GM23338 (cell line): ENCODE results near the gene OSBPL3. TPM values are rescaled to one million over a fixed set of nuclear protein-coding genes. Genes with fewer than 3 reads are reported as not detected.

Source experiments
- ATAC-seq: fragments of 200-7000 bp; cut with Tn5 transposase; 3 replicates; pipeline ENCODE4 v1.9.1; 2020
- DNase-seq: peaks from one replicate; pipeline ENCODE4 v3.0.0-alpha.2; 2015; ENCODE audit warnings: low spot score
- H2AFZ ChIP-seq: fragments of 200-600 bp; sonication (generic); 2 replicates; pipeline ENCODE4 v1.8.0; 2016; ENCODE audit warnings: antibody characterized with exemption, mild to moderate bottlenecking, moderate library complexity
- H3F3A ChIP-seq: fragments of 200-600 bp; sonication (generic); replicated peaks from 2 replicates; pipeline ENCODE4 v1.8.0; 2017; ENCODE audit warnings: antibody characterized with exemption, mixed run types, low read depth
- H3K27ac ChIP-seq: fragments of 200-600 bp; sonication (generic); 2 replicates; pipeline ENCODE4 v1.6.1; 2016; ENCODE audit warnings: low read depth
- H3K27me3 ChIP-seq: fragments of 200-600 bp; sonication (generic); 2 replicates; pipeline ENCODE4 v1.8.0; 2016; ENCODE audit warnings: mild to moderate bottlenecking, mixed run types, moderate library complexity; ENCODE audit not compliant: insufficient read depth
- H3K36me3 ChIP-seq: fragments of 200-600 bp; sonication (generic); 2 replicates; pipeline ENCODE4 v1.8.0; 2016; ENCODE audit warnings: mild to moderate bottlenecking; ENCODE audit not compliant: insufficient read depth
- H3K4me1 ChIP-seq: fragments of 200-600 bp; sonication (generic); 2 replicates; pipeline ENCODE4 v1.8.0; 2016; ENCODE audit warnings: mild to moderate bottlenecking, moderate library complexity; ENCODE audit not compliant: insufficient read depth
- H3K4me2 ChIP-seq: fragments of 200-600 bp; sonication (generic); 2 replicates; pipeline ENCODE4 v1.7.1; 2017; ENCODE audit warnings: mixed run types
- H3K4me3 ChIP-seq: fragments of 200-600 bp; sonication (generic); 2 replicates; pipeline ENCODE4 v1.6.1; 2016; ENCODE audit warnings: mixed run types
- H3K79me2 ChIP-seq: fragments of 200-600 bp; sonication (generic); replicated peaks from 2 replicates; pipeline ENCODE4 v1.8.0; 2017; ENCODE audit warnings: mild to moderate bottlenecking; ENCODE audit not compliant: insufficient read depth
- H3K9me2 ChIP-seq: fragments of 200-600 bp; sonication (generic); 2 replicates; pipeline ENCODE4 v1.8.0; 2017; ENCODE audit not compliant: insufficient read depth
- H4K20me1 ChIP-seq: fragments of 200-600 bp; sonication (generic); replicated peaks from 2 replicates; pipeline ENCODE4 v1.8.0; 2017; ENCODE audit warnings: mild to moderate bottlenecking; ENCODE audit not compliant: insufficient read depth
- H3K27ac Mint-ChIP-seq: 2 replicates; pipeline ENCODE4 v1.8.0; 2020; ENCODE audit warnings: inconsistent platforms, mild to moderate bottlenecking, moderate library complexity, mixed read lengths
- H3K27me3 Mint-ChIP-seq: 3 replicates; pipeline ENCODE4 v1.8.0; 2022; ENCODE audit warnings: low read depth, mild to moderate bottlenecking, moderate library complexity, mixed read lengths, inconsistent platforms; ENCODE audit not compliant: insufficient read depth, poor library complexity
- H3K36me3 Mint-ChIP-seq: 3 replicates; pipeline ENCODE4 v1.8.0; 2021; ENCODE audit warnings: low read depth, mild to moderate bottlenecking, inconsistent platforms, moderate library complexity, mixed read lengths
- H3K4me1 Mint-ChIP-seq: 3 replicates; pipeline ENCODE4 v1.8.0; 2020; ENCODE audit warnings: mild to moderate bottlenecking, inconsistent platforms, mixed read lengths
- H3K4me3 Mint-ChIP-seq: 3 replicates; pipeline ENCODE4 v1.8.0; 2021; ENCODE audit warnings: moderate library complexity, mild to moderate bottlenecking, inconsistent platforms, mixed read lengths
- H3K9me3 Mint-ChIP-seq: 3 replicates; pipeline ENCODE4 v1.8.0; 2020; ENCODE audit warnings: moderate library complexity, mild to moderate bottlenecking, inconsistent platforms, mixed read lengths
- CREB1 ChIP-seq: fragments of 250-450 bp; sonication (Bioruptor Pico); IDR thresholded peaks from 2 replicates; pipeline ENCODE4 v1.5.0; 2020; ENCODE audit warnings: low read depth, mild to moderate bottlenecking, moderate library complexity
- CTCF ChIP-seq, 2 experiments: fragments of 200-600 bp in 1 of 2; sonication (generic) in 1 of 2; conservative IDR thresholded peaks; 2 replicates each; pipeline versions ENCODE4 v1.5.1 to v1.6.1; 2016 to 2017; ENCODE audit warnings: antibody characterized with exemption in 2 of 2, low read depth in 2 of 2, mild to moderate bottlenecking in 2 of 2, moderate library complexity in 1 of 2
- ETS1 ChIP-seq: IDR thresholded peaks from 2 replicates; pipeline ENCODE4 v1.6.1; 2016; ENCODE audit warnings: antibody characterized with exemption
- EZH2 ChIP-seq: fragments of 200-600 bp; sonication (generic); IDR thresholded peaks from one replicate; pipeline ENCODE4 v1.8.0; 2017; ENCODE audit warnings: antibody characterized with exemption, mild to moderate bottlenecking, low read depth; ENCODE audit not compliant: unreplicated experiment
- EZH2phosphoT487 ChIP-seq: fragments of 200-600 bp; sonication (generic); IDR thresholded peaks from one replicate; pipeline ENCODE4 v1.8.1; 2018; ENCODE audit warnings: antibody characterized with exemption; ENCODE audit not compliant: unreplicated experiment
- JUNB ChIP-seq: IDR thresholded peaks from one replicate; pipeline ENCODE4 v1.6.1; 2016; ENCODE audit warnings: antibody characterized with exemption; ENCODE audit not compliant: unreplicated experiment
- NANOG ChIP-seq: IDR thresholded peaks from 2 replicates; pipeline ENCODE4 v1.6.1; 2016; ENCODE audit warnings: antibody characterized with exemption, borderline replicate concordance
- POLR2AphosphoS5 ChIP-seq: IDR thresholded peaks from 2 replicates; pipeline ENCODE4 v1.6.1; 2016; ENCODE audit warnings: antibody characterized with exemption, low read depth
- STAT1 ChIP-seq: IDR thresholded peaks from one replicate; pipeline ENCODE4 v1.6.1; 2016; ENCODE audit warnings: antibody characterized with exemption; ENCODE audit not compliant: unreplicated experiment
- ZNF114 ChIP-seq: fragments of 250-450 bp; sonication (Bioruptor Pico); IDR thresholded peaks from 2 replicates; pipeline ENCODE4 v1.5.0; 2020; ENCODE audit warnings: mild to moderate bottlenecking, moderate library complexity
- ZNF331 ChIP-seq: fragments of 250-450 bp; sonication (Bioruptor Pico); IDR thresholded peaks from 2 replicates; pipeline ENCODE4 v1.5.0; 2020; ENCODE audit warnings: low read depth, mild to moderate bottlenecking, moderate library complexity
- ZNF462 ChIP-seq: fragments of 250-450 bp; sonication (Bioruptor Pico); IDR thresholded peaks from 2 replicates; pipeline ENCODE4 v1.5.0; 2020; ENCODE audit warnings: mild to moderate bottlenecking, moderate library complexity
- polyA plus RNA-seq: library from polyadenylated mRNA; unstranded; fragments of >200 nt; fragmentation: Nextera tagmentation; extraction: Ambion mirVana; gene quantifications from 2 replicates; pipeline ENCODE4 v1.2.1, GENCODE V29; 2016
- total RNA-seq: library from RNA; depleted of rRNA; stranded (reverse); fragments of >200 nt; shearing (Covaris generic); gene quantifications from 2 replicates; pipeline ENCODE4 v1.2.3, GENCODE V29; 2014
- TF ChIP-seq, protein P1 (sequence below): IDR thresholded peaks from one replicate; pipeline ENCODE4 v1.6.1; 2018; ENCODE audit warnings: antibody characterized with exemption; ENCODE audit not compliant: unreplicated experiment

Gene OSBPL3
- total and polyA plus RNA-seq, 2 experiments from 2014 or later, result 7.2 to 15.7 TPM

- no peak overlapping the region for H3K27ac ChIP-seq
- H3K4me3 ChIP-seq, result no peak overlapping the region
- no peaks in the 10 kb centered on the region for H3K36me3 ChIP-seq
- no peaks in the 10 kb centered on the region for H3K36me3 Mint-ChIP-seq
- DNase-seq (no peak), ATAC-seq (no peak)
- no peak for TF ChIP-seq EZH2phosphoT487
- no peak for TF ChIP-seq STAT1
- TF ChIP-seq CTCF (conservative IDR thresholded peaks at IDR 0.05; ENCODE audit: low read depth in 2 of 2), result no peak
- no peak for TF ChIP-seq ETS1
- TF ChIP-seq ZNF331 (CRISPR knock-in tag), result no peak
- TF ChIP-seq EZH2, result no peak
- TF ChIP-seq NANOG, result no peak
- no peak for TF ChIP-seq POLR2AphosphoS5
- TF ChIP-seq, protein P1, sequence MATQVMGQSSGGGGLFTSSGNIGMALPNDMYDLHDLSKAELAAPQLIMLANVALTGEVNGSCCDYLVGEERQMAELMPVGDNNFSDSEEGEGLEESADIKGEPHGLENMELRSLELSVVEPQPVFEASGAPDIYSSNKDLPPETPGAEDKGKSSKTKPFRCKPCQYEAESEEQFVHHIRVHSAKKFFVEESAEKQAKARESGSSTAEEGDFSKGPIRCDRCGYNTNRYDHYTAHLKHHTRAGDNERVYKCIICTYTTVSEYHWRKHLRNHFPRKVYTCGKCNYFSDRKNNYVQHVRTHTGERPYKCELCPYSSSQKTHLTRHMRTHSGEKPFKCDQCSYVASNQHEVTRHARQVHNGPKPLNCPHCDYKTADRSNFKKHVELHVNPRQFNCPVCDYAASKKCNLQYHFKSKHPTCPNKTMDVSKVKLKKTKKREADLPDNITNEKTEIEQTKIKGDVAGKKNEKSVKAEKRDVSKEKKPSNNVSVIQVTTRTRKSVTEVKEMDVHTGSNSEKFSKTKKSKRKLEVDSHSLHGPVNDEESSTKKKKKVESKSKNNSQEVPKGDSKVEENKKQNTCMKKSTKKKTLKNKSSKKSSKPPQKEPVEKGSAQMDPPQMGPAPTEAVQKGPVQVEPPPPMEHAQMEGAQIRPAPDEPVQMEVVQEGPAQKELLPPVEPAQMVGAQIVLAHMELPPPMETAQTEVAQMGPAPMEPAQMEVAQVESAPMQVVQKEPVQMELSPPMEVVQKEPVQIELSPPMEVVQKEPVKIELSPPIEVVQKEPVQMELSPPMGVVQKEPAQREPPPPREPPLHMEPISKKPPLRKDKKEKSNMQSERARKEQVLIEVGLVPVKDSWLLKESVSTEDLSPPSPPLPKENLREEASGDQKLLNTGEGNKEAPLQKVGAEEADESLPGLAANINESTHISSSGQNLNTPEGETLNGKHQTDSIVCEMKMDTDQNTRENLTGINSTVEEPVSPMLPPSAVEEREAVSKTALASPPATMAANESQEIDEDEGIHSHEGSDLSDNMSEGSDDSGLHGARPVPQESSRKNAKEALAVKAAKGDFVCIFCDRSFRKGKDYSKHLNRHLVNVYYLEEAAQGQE, result no peak
- TF ChIP-seq ZNF462 (CRISPR knock-in tag), result no peak
- TF ChIP-seq CREB1 (CRISPR knock-in tag), result no peak
- TF ChIP-seq ZNF114 (CRISPR knock-in tag), result no peak
- TF ChIP-seq JUNB, result no peak
- no peaks in the 10 kb centered on the region for H3K79me2 ChIP-seq
- no peak overlapping the region for H3K27ac Mint-ChIP-seq
- H3K9me2 ChIP-seq, result no peaks in the 10 kb centered on the region
- no peak overlapping the region for H3K4me2 ChIP-seq
- peaks cover 18% of the 10 kb centered on the region; the same call in 1 of the 2 replicates for H3K4me1 ChIP-seq
- no peaks in the 10 kb centered on the region for H3K9me3 Mint-ChIP-seq
- no peak overlapping the region for H3K4me3 Mint-ChIP-seq
- no peaks in the 10 kb centered on the region for H3K27me3 ChIP-seq
- no peaks in the 10 kb centered on the region for H4K20me1 ChIP-seq
- H3K4me1 Mint-ChIP-seq, result peaks cover 22% of the 10 kb centered on the region
- H3K27me3 Mint-ChIP-seq, result peaks cover 5% of the 10 kb centered on the region
- no peak overlapping the region for H2AFZ ChIP-seq
- H3F3A ChIP-seq, result no peaks in the 10 kb centered on the region
Observed at GRCh38 chr7:24885716-24886115, 94.3 kb downstream of the OSBPL3 start.
